Central memory CD8-positive, alpha-beta T cell (primary cell): ENCODE data around the gene FRMD5.

Experiments used
- ATAC-seq: fragments of 150-1000 bp; cut with Tn5 transposase; replicated peaks from 2 replicates; pipeline ENCODE4 v1.10.0; 2022; ENCODE audit warnings: mild to moderate bottlenecking, moderate FRiP score, moderate number of reproducible peaks; ENCODE audit not compliant: poor library complexity, severe bottlenecking; ENCODE audit errors: extremely low read depth
- DNase-seq, 2 donors: peaks; one replicate each; pipeline ENCODE4 v3.0.0; 2021; ENCODE audit warnings: low spot score in 2 of 2
- H3K27ac Mint-ChIP-seq: one replicate; pipeline ENCODE4 v1.8.0; 2022; ENCODE audit warnings: low read depth, mild to moderate bottlenecking, moderate library complexity, mixed read lengths
- H3K27me3 Mint-ChIP-seq: one replicate; pipeline ENCODE4 v1.8.0; 2022; ENCODE audit warnings: mixed read lengths
- H3K36me3 Mint-ChIP-seq: one replicate; pipeline ENCODE4 v1.8.0; 2022; ENCODE audit warnings: mild to moderate bottlenecking, moderate library complexity, mixed read lengths; ENCODE audit not compliant: insufficient read depth
- H3K4me1 Mint-ChIP-seq: one replicate; pipeline ENCODE4 v1.8.0; 2022; ENCODE audit warnings: mixed read lengths
- H3K4me3 Mint-ChIP-seq: one replicate; pipeline ENCODE4 v1.8.0; 2022; ENCODE audit warnings: mild to moderate bottlenecking, moderate library complexity, mixed read lengths
- H3K9me3 Mint-ChIP-seq: one replicate; pipeline ENCODE4 v1.8.0; 2022; ENCODE audit warnings: mixed read lengths

The FRMD5 gene

GRCh38 chr15:43969802-43970375 is 225.2 kb downstream of the FRMD5 start:
- no peak for DNase-seq
- no peak for ATAC-seq

DNA sequence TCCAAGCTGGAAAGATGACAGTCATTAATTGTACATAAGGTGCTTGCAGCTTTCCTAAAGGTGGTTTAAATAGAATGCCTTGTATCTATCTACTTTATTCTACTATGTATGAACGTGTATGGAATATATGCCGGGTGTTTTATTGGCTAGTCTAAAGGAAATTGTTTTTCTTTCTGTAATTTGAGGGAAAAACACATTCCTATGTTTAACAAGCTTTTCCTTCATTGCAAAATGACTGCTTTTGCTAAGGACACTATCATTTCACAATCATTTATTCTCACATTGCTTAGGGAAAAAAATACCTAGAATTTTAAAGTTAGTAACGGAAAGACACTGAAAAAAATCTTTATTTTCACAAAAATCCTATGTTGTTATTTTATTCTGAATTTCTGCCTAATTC is 226.5 kb downstream of the FRMD5 start:
- Mint-ChIP-seq H3K4me1 (no peaks in the 10 kb centered on the region), H3K36me3 (no peaks in the 10 kb centered on the region)
- ATAC-seq = no peak

More at GRCh38 chr15:43969802-43970375, 225.2 kb downstream of the FRMD5 start:
- Mint-ChIP-seq H3K4me1 (peaks cover under 1% of the 10 kb centered on the region), H3K27me3 (peaks cover 46% of the 10 kb centered on the region), H3K4me3 (no peak overlapping the region), H3K36me3 (no peaks in the 10 kb centered on the region), H3K27ac (no peak overlapping the region), H3K9me3 (no peaks in the 10 kb centered on the region)

DNA sequence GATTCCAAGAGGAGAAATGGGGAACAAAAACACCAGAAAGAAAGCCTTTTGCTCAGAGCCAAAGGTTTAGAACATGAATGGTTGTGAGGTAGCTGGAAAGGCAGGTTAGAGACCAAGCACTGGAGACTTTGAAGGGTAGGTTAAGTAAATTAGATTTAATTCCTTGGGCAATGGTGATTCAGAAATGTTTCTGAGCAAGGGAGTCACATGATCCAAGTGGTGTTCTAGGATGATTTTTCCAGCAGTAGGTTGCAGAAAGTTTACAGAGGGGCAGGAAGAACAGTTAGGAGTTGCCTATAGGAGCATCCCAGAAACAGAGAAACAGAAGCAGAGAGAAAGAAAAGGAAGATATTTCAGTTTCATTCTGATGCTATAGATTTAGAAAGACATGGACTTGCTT is 228.4 kb downstream of the FRMD5 start:
- Mint-ChIP-seq H3K27me3 (peaks cover 24% of the 10 kb centered on the region), H3K4me3 (no peak overlapping the region), H3K27ac (no peak overlapping the region), H3K9me3 (no peaks in the 10 kb centered on the region), H3K4me1 (no peaks in the 10 kb centered on the region), H3K36me3 (no peaks in the 10 kb centered on the region)
- no peak for DNase-seq
- ATAC-seq = no peak

More for the DNA sequence above, 226.5 kb downstream of the FRMD5 start:
- no peak overlapping the region for H3K27ac Mint-ChIP-seq
- H3K4me3 Mint-ChIP-seq = no peak overlapping the region
- no peak for DNase-seq
- no peaks in the 10 kb centered on the region for H3K9me3 Mint-ChIP-seq
- peaks cover 35% of the 10 kb centered on the region for H3K27me3 Mint-ChIP-seq

- no peaks in the 10 kb centered on the region for H3K36me3 Mint-ChIP-seq
- peaks cover 45% of the 10 kb centered on the region for H3K27me3 Mint-ChIP-seq
- ATAC-seq (no peak), DNase-seq (no peak)
- no peaks in the 10 kb centered on the region for H3K4me1 Mint-ChIP-seq
- H3K27ac Mint-ChIP-seq = no peak overlapping the region
- no peaks in the 10 kb centered on the region for H3K9me3 Mint-ChIP-seq
- no peak overlapping the region for H3K4me3 Mint-ChIP-seq
These were observed 236.2 kb downstream of the FRMD5 start for GRCh38 chr15:43958861-43959330.

GRCh38 chr15:43957724-43958123 is 237.3 kb downstream of the FRMD5 start:
- Mint-ChIP-seq H3K27ac (no peak overlapping the region), H3K36me3 (no peaks in the 10 kb centered on the region), H3K9me3 (no peaks in the 10 kb centered on the region), H3K27me3 (peaks cover 48% of the 10 kb centered on the region), H3K4me1 (no peaks in the 10 kb centered on the region), H3K4me3 (no peak overlapping the region)
- no peak for ATAC-seq
- DNase-seq = no peak

GRCh38 chr15:43955140-43955539 is 239.9 kb downstream of the FRMD5 start:
- H3K4me3 Mint-ChIP-seq = no peak overlapping the region
- H3K27me3 Mint-ChIP-seq = peaks cover 47% of the 10 kb centered on the region
- H3K4me1 Mint-ChIP-seq = no peaks in the 10 kb centered on the region
- DNase-seq = no peak
- no peaks in the 10 kb centered on the region for H3K36me3 Mint-ChIP-seq
- H3K9me3 Mint-ChIP-seq = no peaks in the 10 kb centered on the region
- no peak for ATAC-seq
- H3K27ac Mint-ChIP-seq = no peak overlapping the region

DNA sequence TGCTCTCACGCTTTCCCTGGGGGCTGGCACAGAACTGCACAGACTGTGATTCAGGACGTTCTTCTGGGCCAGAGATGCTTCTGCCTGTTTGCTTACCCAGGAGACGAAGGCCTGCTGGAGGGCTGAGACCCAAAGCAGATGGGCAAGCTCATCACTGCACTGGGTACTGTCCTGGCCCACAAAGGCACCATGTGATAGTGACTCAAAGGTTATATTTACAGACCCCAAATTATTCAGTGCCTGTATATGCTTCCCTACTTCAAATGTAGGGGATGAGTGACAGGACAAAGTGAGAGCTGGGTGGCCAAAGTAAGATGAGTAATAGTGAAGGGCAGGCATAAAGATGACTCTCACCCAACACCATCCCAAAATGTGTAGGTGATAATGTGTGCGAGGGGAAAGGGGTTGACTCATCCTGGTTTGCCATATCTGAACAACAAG is 240.9 kb downstream of the FRMD5 start:
- peaks cover 47% of the 10 kb centered on the region for H3K27me3 Mint-ChIP-seq
- no peaks in the 10 kb centered on the region for H3K9me3 Mint-ChIP-seq
- H3K4me1 Mint-ChIP-seq = no peaks in the 10 kb centered on the region
- DNase-seq (no peak), ATAC-seq (no peak)
- no peaks in the 10 kb centered on the region for H3K36me3 Mint-ChIP-seq
- no peak overlapping the region for H3K4me3 Mint-ChIP-seq
- H3K27ac Mint-ChIP-seq = no peak overlapping the region

DNA sequence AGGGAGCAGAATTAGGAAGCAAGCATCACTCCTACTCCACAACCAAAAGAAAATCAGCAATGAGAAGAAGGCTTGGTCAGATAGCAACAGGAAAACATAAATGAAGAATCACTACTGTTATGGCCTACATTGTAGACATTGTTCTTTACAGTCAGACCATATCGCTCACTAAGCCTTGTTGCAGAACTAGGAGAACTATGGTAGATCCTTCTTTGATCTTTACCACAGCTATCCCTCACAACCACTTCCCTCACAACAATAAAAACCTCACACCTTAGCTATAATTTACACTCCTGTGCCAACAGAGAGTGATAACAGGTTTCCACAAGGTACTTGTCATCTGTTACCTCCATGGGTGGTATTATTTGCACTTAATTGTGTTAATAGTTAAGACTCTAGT is 241.7 kb downstream of the FRMD5 start:
- DNase-seq = no peak
- ATAC-seq = no peak
- no peaks in the 10 kb centered on the region for H3K4me1 Mint-ChIP-seq
- H3K9me3 Mint-ChIP-seq = no peaks in the 10 kb centered on the region
- H3K27ac Mint-ChIP-seq = no peak overlapping the region
- H3K4me3 Mint-ChIP-seq = no peak overlapping the region
- H3K27me3 Mint-ChIP-seq = peaks cover 40% of the 10 kb centered on the region
- H3K36me3 Mint-ChIP-seq = no peaks in the 10 kb centered on the region

DNA sequence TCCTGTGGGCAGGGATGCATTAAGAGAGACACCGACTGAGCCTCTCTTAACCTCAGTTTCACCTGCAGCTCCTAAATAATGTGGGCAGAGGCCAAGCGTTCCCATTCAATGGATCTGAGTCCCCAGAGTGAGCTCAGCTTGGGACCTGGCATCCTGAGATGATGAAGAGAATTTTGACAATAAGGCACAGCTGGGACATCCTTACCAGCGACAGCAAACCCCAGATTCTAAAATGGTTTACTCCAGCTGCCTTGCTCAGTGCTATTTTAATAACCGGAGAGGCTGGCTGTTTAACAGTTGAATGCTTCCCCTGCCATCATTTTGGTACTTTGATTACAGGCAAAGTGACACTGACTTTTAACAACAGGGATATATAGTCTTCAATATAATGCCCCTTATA is 244.5 kb downstream of the FRMD5 start:
- Mint-ChIP-seq H3K4me3 (no peak overlapping the region), H3K27ac (no peak overlapping the region), H3K27me3 (peaks cover 46% of the 10 kb centered on the region), H3K9me3 (no peaks in the 10 kb centered on the region), H3K4me1 (no peaks in the 10 kb centered on the region), H3K36me3 (no peaks in the 10 kb centered on the region)
- DNase-seq (no peak), ATAC-seq (no peak)

DNA sequence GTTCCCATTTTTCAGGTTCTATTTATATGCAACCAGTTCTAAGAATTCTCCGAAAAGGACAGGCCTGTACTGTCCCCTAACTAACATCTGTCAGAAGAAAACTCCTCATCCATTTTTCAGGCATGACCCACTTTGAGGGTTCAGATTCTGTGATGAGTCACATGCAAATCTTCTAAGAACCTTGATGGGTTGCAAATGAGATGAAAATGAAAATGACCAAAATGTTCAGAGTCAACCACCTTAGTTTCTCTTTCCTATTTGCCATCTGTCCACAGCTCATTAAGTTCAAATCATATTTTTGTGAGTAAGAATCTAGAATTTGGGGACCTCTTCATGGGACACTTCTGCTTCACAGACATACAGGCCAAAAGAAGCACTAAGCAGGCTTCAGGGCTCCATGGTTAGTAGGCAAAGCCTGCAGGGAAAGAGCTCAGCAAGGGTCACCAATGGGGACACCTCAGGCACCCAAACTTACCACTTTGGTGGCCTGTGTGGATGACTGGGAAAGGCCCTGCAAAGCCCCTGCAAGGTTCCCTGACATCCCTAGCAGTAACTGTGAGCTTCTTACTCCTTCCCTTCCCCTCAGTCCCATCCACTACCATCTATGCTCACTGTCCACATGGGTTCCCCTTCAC is 246.3 kb downstream of the FRMD5 start:
- Mint-ChIP-seq H3K4me1 (no peaks in the 10 kb centered on the region), H3K27me3 (peaks cover 47% of the 10 kb centered on the region), H3K27ac (no peak overlapping the region), H3K4me3 (no peak overlapping the region), H3K9me3 (no peaks in the 10 kb centered on the region), H3K36me3 (no peaks in the 10 kb centered on the region)
- ATAC-seq = no peak
- no peak for DNase-seq

GRCh38 chr15:43943511-43943910 is 251.6 kb downstream of the FRMD5 start:
- no peaks in the 10 kb centered on the region for H3K36me3 Mint-ChIP-seq
- H3K9me3 Mint-ChIP-seq = no peaks in the 10 kb centered on the region
- ATAC-seq (no peak), DNase-seq (no peak)
- H3K27me3 Mint-ChIP-seq = peaks cover 41% of the 10 kb centered on the region
- no peak overlapping the region for H3K4me3 Mint-ChIP-seq
- no peak overlapping the region for H3K27ac Mint-ChIP-seq
- H3K4me1 Mint-ChIP-seq = no peaks in the 10 kb centered on the region

GRCh38 chr15:43942194-43942593 is 252.9 kb downstream of the FRMD5 start:
- no peaks in the 10 kb centered on the region for H3K9me3 Mint-ChIP-seq
- no peak for ATAC-seq
- H3K36me3 Mint-ChIP-seq = no peaks in the 10 kb centered on the region

DNA sequence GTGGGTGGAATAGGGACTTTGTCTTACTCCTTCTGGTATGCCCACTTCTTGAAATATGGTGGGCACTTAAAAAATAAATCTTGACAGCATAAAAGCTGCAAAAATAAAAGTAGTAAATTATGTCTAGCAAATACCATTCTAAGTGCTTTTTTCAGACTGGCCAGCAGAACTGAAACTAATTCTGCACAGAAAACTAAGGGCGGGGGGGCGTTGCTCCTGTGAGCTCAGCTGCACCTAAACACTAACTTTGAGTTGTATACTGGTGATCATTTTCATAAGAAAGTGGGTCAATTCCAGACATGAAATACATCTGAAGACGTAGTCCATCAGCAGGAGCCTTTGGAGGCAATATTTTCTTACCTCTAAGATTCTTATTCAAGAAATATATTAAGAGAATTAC is 253.5 kb downstream of the FRMD5 start:
- Mint-ChIP-seq H3K4me3 (no peak overlapping the region), H3K9me3 (no peaks in the 10 kb centered on the region), H3K27me3 (peaks cover 42% of the 10 kb centered on the region), H3K27ac (no peak overlapping the region), H3K4me1 (no peaks in the 10 kb centered on the region), H3K36me3 (no peaks in the 10 kb centered on the region)
- ATAC-seq (no peak), DNase-seq (no peak)

More at GRCh38 chr15:43942194-43942593, 252.9 kb downstream of the FRMD5 start:
- no peak overlapping the region for H3K27ac Mint-ChIP-seq
- no peaks in the 10 kb centered on the region for H3K4me1 Mint-ChIP-seq
- no peak for DNase-seq
- no peak overlapping the region for H3K4me3 Mint-ChIP-seq
- peaks cover 42% of the 10 kb centered on the region for H3K27me3 Mint-ChIP-seq
